ENCODE results near the gene MYT1.

- TF ChIP-seq CTCF (IDR thresholded peaks at IDR 0.05; ENCODE audit: low read length) (no peak), EZH2 (IDR thresholded peaks at IDR 0.05; ENCODE audit: borderline replicate concordance, low read length) (no peak)
Observed at GRCh38 chr20:64220420-64220819, 56.2 kb downstream of the MYT1 start.

All from OCI-LY1 (cell line).